K562 (cell line): Measurements from ENCODE around the gene NDRG4. TPM values are rescaled to one million over a fixed set of nuclear protein-coding genes. Genes with fewer than 3 reads are reported as not detected.
A peak's percentile ranks its signal among the peaks of the same experiment; 100 is the strongest.

Experiments used
- ATAC-seq: fragments of 200-7000 bp; cut with Tn5 transposase; 3 replicates; pipeline ENCODE4 v1.9.1; 2020; ENCODE audit warnings: moderate library complexity
- BruUV-seq: library from RNA; stranded (reverse); fragments of 400-500 nt; replicated peaks from 2 replicates; lab custom pipeline; 2021; lab: Mats Ljungman, UMichigan
- CTCF ChIA-PET: fragments of 300-600 bp; formaldehyde crosslinking; extraction: SDS; loops from one replicate; lab custom pipeline; 2021; ENCODE audit warnings: low intra/inter-chr PET ratio; lab: Yijun Ruan, JAX
- POLR2A ChIA-PET: fragments of 300-600, 350-650 bp; sonication (Branson Sonifier 250); formaldehyde crosslinking; extraction: SDS; loops from one replicate; lab custom pipeline; 2021; ENCODE audit warnings: antibody characterized with exemption, inconsistent platforms; lab: Yijun Ruan, JAX
- DNase-seq, 4 experiments: peaks; one replicate each; pipeline versions ENCODE4 v3.0.0 to v3.0.0-alpha.2; 2011 to 2018; ENCODE audit warnings: low spot score in 3 of 4, mixed read lengths in 3 of 4; ENCODE audit errors: extremely low read depth in 1 of 4
- FAIRE-seq: peaks from 2 replicates; lab custom pipeline; 2011; peaks lifted over from hg19 to GRCh38; lab: Jason Lieb, UNC
- H2AFZ ChIP-seq: 2 replicates; pipeline ENCODE4 v1.6.0; 2011; ENCODE audit warnings: low read depth, low read length, control low read depth, inconsistent platforms
- H3K27ac ChIP-seq: fragments of 200-600 bp; 3 replicates; pipeline ENCODE4 v1.8.0; 2011; ENCODE audit warnings: low read depth, mild to moderate bottlenecking, control low read depth, inconsistent platforms, low read length, moderate library complexity, mixed read lengths; ENCODE audit errors: extremely low read depth
- H3K27me3 ChIP-seq, 2 experiments: fragments of 300-600 bp in 1 of 2; 2 replicates in 1 of 2; 3 replicates in 1 of 2; pipeline versions ENCODE4 v1.6.0 to v1.8.0; 2011; ENCODE audit warnings: inconsistent platforms in 2 of 2, low read length in 2 of 2, mild to moderate bottlenecking in 1 of 2, mixed read lengths in 1 of 2, moderate library complexity in 1 of 2; ENCODE audit not compliant: control insufficient read depth in 2 of 2, insufficient read depth in 2 of 2
- H3K36me3 ChIP-seq: fragments of 300-600 bp; 3 replicates; pipeline ENCODE4 v1.8.0; 2011; ENCODE audit warnings: mild to moderate bottlenecking, low read length, inconsistent platforms; ENCODE audit not compliant: control insufficient read depth, insufficient read depth
- H3K4me1 ChIP-seq, 2 experiments: fragments of 200-600 bp in 1 of 2; replicated peaks in 1 of 2; 2 replicates in 1 of 2; 3 replicates in 1 of 2; pipeline versions ENCODE4 v1.5.1 to v1.8.0; 2011; ENCODE audit warnings: inconsistent platforms in 2 of 2, low read length in 2 of 2, mild to moderate bottlenecking in 1 of 2, mixed read lengths in 1 of 2, moderate library complexity in 1 of 2; ENCODE audit not compliant: control insufficient read depth in 2 of 2, insufficient read depth in 2 of 2
- H3K4me2 ChIP-seq: 2 replicates; pipeline ENCODE4 v1.6.1; 2011; ENCODE audit warnings: low read length, control low read depth, inconsistent platforms, mixed read lengths; ENCODE audit not compliant: insufficient read depth
- H3K4me3 ChIP-seq: fragments of 200-600 bp; sonication (generic), shearing (Covaris generic); 2 replicates; pipeline ENCODE4 v1.5.1; 2016; ENCODE audit warnings: control low read depth, inconsistent platforms
- H3K79me2 ChIP-seq: fragments of 200-600 bp; 3 replicates; pipeline ENCODE4 v1.8.0; 2011; ENCODE audit warnings: low read length, inconsistent platforms; ENCODE audit not compliant: control insufficient read depth, insufficient read depth
- H3K9ac ChIP-seq, 2 experiments: 2 replicates each; pipeline versions ENCODE4 v1.6.0 to v1.6.1; 2011; ENCODE audit warnings: low read depth in 2 of 2, low read length in 2 of 2, control low read depth in 1 of 2, inconsistent platforms in 1 of 2, mild to moderate bottlenecking in 1 of 2, mixed read lengths in 1 of 2; ENCODE audit not compliant: insufficient read depth in 1 of 2
- H3K9me1 ChIP-seq: one replicate; pipeline ENCODE4 v1.6.0; 2011; ENCODE audit warnings: inconsistent platforms, mild to moderate bottlenecking, low read length, moderate library complexity; ENCODE audit not compliant: control insufficient read depth, insufficient read depth
- H3K9me3 ChIP-seq: replicated peaks from 2 replicates; pipeline ENCODE4 v1.5.1; 2011; ENCODE audit warnings: low read depth, low read length, inconsistent platforms; ENCODE audit not compliant: control insufficient read depth, insufficient read depth
- H4K20me1 ChIP-seq: replicated peaks from 2 replicates; pipeline ENCODE4 v1.6.1; 2011; ENCODE audit warnings: low read length, inconsistent platforms, mixed read lengths; ENCODE audit not compliant: control insufficient read depth, insufficient read depth
- JUN ChIP-seq, 2 experiments: sonication (generic) in 1 of 2; formaldehyde crosslinking in 1 of 2; IDR thresholded peaks; 2 replicates each; pipeline versions ENCODE4 v1.6.1 to v1.8.0; 2012 to 2022; ENCODE audit warnings: borderline replicate concordance in 2 of 2, mild to moderate bottlenecking in 2 of 2, improper control_type of control experiment in 1 of 2, low read depth in 1 of 2, low read length in 1 of 2, missing genetic modification reagents in 1 of 2
- MAFF ChIP-seq: IDR thresholded peaks from 2 replicates; pipeline ENCODE4 v1.6.1; 2012; ENCODE audit warnings: low read length, improper control_type of control experiment
- MYNN ChIP-seq, 2 experiments: sonication (generic); formaldehyde crosslinking in 1 of 2; IDR thresholded peaks; 2 replicates each; pipeline versions ENCODE4 v1.5.0 to v1.6.1; 2016 to 2020; ENCODE audit warnings: antibody characterized with exemption in 1 of 2, missing genetic modification reagents in 1 of 2
- NONO ChIP-seq, 2 experiments: fragments of 200-400 bp in 1 of 2; fragments of 450-650 bp in 1 of 2; formaldehyde crosslinking in 1 of 2; IDR thresholded peaks; 2 replicates each; pipeline ENCODE4 v1.6.1; 2017; ENCODE audit warnings: low read depth in 2 of 2, mild to moderate bottlenecking in 2 of 2, moderate library complexity in 2 of 2, low read length in 1 of 2
- POLR2G ChIP-seq: fragments of 200-400 bp; formaldehyde crosslinking; IDR thresholded peaks from 2 replicates; pipeline ENCODE4 v1.6.1; 2017; ENCODE audit warnings: low read depth, mild to moderate bottlenecking, antibody characterized with exemption, low read length, moderate library complexity
- RFX7 ChIP-seq: fragments of 250-450 bp; sonication (Bioruptor Pico); IDR thresholded peaks from 2 replicates; pipeline ENCODE4 v1.5.1; 2021; ENCODE audit warnings: mild to moderate bottlenecking
- SIN3A ChIP-seq, 2 experiments: fragments of 150-350 bp in 1 of 2; IDR thresholded peaks; 2 replicates each; pipeline ENCODE4 v1.6.1; 2011 to 2016; ENCODE audit warnings: borderline replicate concordance in 2 of 2, low read depth in 2 of 2, low read length in 2 of 2, mild to moderate bottlenecking in 2 of 2, moderate library complexity in 2 of 2; ENCODE audit not compliant: control insufficient read depth in 1 of 2
- SRSF7 ChIP-seq: fragments of 200-400 bp; formaldehyde crosslinking; optimal IDR thresholded peaks from 2 replicates; pipeline ENCODE3; 2017; ENCODE audit warnings: mild to moderate bottlenecking, low read depth, low read length
- ZBTB26 ChIP-seq: fragments of 450-650 bp; formaldehyde crosslinking; IDR thresholded peaks from 2 replicates; pipeline ENCODE4 v1.4.0; 2022; ENCODE audit warnings: missing genetic modification characterization
- ZNF232 ChIP-seq: sonication (generic); formaldehyde crosslinking; IDR thresholded peaks from 2 replicates; pipeline ENCODE4 v1.8.0; 2022; ENCODE audit warnings: mild to moderate bottlenecking, missing genetic modification reagents
- ZNF518B ChIP-seq: fragments of 250-450 bp; sonication (Bioruptor Pico); IDR thresholded peaks from 2 replicates; pipeline ENCODE4 v1.5.0; 2021; ENCODE audit warnings: mild to moderate bottlenecking, moderate library complexity
- WGBS: fragments of 100-300 bp; shearing (Covaris generic); methylation state at CpG from one replicate; pipeline ENCODE4 v1.1.6; 2016; ENCODE audit warnings: low coverage, mixed read lengths; ENCODE audit not compliant: insufficient coverage; ENCODE audit errors: missing lambda C conversion rate; 5-methylcytosine and 5-hydroxymethylcytosine counted together
- in situ Hi-C: fragments of 300-500 bp; cut with MboI; formaldehyde crosslinking; loops from 4 replicates; pipeline ENCODE4 v1.15.0; 2018; ENCODE audit warnings: inconsistent platforms, mixed read lengths
- intact Hi-C: fragments of 100-400 bp; cut with micrococcal nuclease; formaldehyde crosslinking; loops from 2 replicates; pipeline ENCODE4 v1.14.2; 2022
- polyA plus RNA-seq, 8 experiments: library from polyadenylated mRNA; depleted of rRNA in 4 of 8; stranded (reverse) in 5 of 8; unstranded in 3 of 8; fragments of >200 nt; fragmentation: Nextera tagmentation in 2 of 8; fragmentation: Illumina TruSeq in 1 of 8; extraction: Ambion mirVana in 2 of 8; extraction: Trizol in 1 of 8; gene quantifications; 2 replicates each; pipeline versions ENCODE4 v1.2.1 to v1.2.3, GENCODE V29; 2011 to 2014; ENCODE audit warnings: inconsistent platforms in 1 of 8, missing spikeins in 1 of 8
- total RNA-seq, 7 experiments: library from RNA; depleted of rRNA in 6 of 7; stranded (reverse); fragments of >200 nt in 6 of 7; fragmentation: Illumina TruSeq in 2 of 7; extraction: Trizol in 2 of 7; gene quantifications; 2 replicates each; pipeline versions ENCODE4 v1.2.1 to v1.2.3, GENCODE V29; 2011 to 2021; ENCODE audit warnings: low replicate concordance in 1 of 7

NDRG4 gene
- total and polyA plus RNA-seq, 9 of the 15 experiments (the other 6 are each of a cell fraction or from before 2014, with no cell fraction given) = 0.06 to 0.95 (median 0.28) TPM

GRCh38 chr16:58515125-58515870, 15.4 kb downstream of the NDRG4 start, which contains the start of gene SETD6 (continued):
- TF ChIP-seq ZNF518B (CRISPR knock-in tag) (no peak), MAFF (no peak), RFX7 (no peak)

GRCh38 chr16:58515871-58516767, 16.2 kb downstream of the NDRG4 start:
- Histone ChIP-seq H3K4me1 (peaks cover 4 to 38% of the 10 kb centered on the region in 2 experiments; a peak in 4 of 5 replicates), H3K9ac (peak overlapping the region; percentile 83 to 98; a peak in 3 of 4 replicates), H3K79me2 (peaks cover 30% of the 10 kb centered on the region), H4K20me1 (peaks cover 16% of the 10 kb centered on the region), H3K4me3 (peak overlapping the region; percentile 88), H3K9me1 (no peaks in the 10 kb centered on the region), H3K9me3 (no peaks in the 10 kb centered on the region), H3K27ac (peak overlapping the region; percentile 92), H3K36me3 (peaks cover 49% of the 10 kb centered on the region), H3K4me2 (peak overlapping the region; percentile 95), H3K27me3 (no peaks in the 10 kb centered on the region), H2AFZ (peak overlapping the region; percentile 92)
- no TSS peak for BruUV-seq
- FAIRE-seq (no peak), DNase-seq (peak; percentile 49 to 69 (median 64)), ATAC-seq (peak; percentile 59)
- CTCF ChIA-PET = no interaction called here
- POLR2A ChIA-PET = interaction anchor here (0.6 to 0.7 kb wide), 4 partner anchors 22 to 387 kb away, joined by 3 read pairs; partner anchors contain the start of gene CFAP20
- 10% methylated on average over 42 of the region's 66 CpGs for WGBS
- intact Hi-C loops = no loop called here
- in situ Hi-C loops = no loop called here
- peak; percentile 40 for TF ChIP-seq SRSF7
- peak; percentile 4; the same call in 1 of the 2 replicates for TF ChIP-seq POLR2G
- TF ChIP-seq SIN3A (IDR thresholded peaks at IDR 0.05; ENCODE audit: borderline replicate concordance in 2 of 2, control insufficient read depth in 1 of 2, low read depth in 2 of 2, low read length in 2 of 2) = 0 out of 4 replicates have a peak, but pooled peaks of 1 of the 2 experiments have one; percentile 2
- TF ChIP-seq ZBTB26 (CRISPR knock-in tag) = no peak
- TF ChIP-seq MYNN (IDR thresholded peaks at IDR 0.05) = 0 out of 2 replicates have a peak, but pooled peaks have one; percentile 28
- TF ChIP-seq MYNN (CRISPR knock-in tag; IDR thresholded peaks at IDR 0.05) = no peak
- TF ChIP-seq JUN (IDR thresholded peaks at IDR 0.05; ENCODE audit: borderline replicate concordance, low read depth, low read length) = no peak
- no peak for TF ChIP-seq JUN (CRISPR knock-in tag; IDR thresholded peaks at IDR 0.05; ENCODE audit: borderline replicate concordance)
- TF ChIP-seq NONO (IDR thresholded peaks at IDR 0.05; ENCODE audit: low read depth in 2 of 2, low read length in 1 of 2) = no peak
- TF ChIP-seq ZNF232 (CRISPR knock-in tag) = 0 out of 2 replicates have a peak, but pooled peaks have one; percentile 10
